GM19025 (cell line): ENCODE results near the gene ZAP70.

ENCODE experiments used
- ATAC-seq: cut with Tn5 transposase; IDR thresholded peaks from one replicate; pipeline ENCODE4 v1.9.1; 2021; ENCODE audit warnings: mild to moderate bottlenecking, low read depth, moderate library complexity; ENCODE audit not compliant: unreplicated experiment

ZAP70 gene

GRCh38 chr2:97774425-97774824 lies 61.0 kb downstream of the ZAP70 start:
- ATAC-seq: no peak

DNA sequence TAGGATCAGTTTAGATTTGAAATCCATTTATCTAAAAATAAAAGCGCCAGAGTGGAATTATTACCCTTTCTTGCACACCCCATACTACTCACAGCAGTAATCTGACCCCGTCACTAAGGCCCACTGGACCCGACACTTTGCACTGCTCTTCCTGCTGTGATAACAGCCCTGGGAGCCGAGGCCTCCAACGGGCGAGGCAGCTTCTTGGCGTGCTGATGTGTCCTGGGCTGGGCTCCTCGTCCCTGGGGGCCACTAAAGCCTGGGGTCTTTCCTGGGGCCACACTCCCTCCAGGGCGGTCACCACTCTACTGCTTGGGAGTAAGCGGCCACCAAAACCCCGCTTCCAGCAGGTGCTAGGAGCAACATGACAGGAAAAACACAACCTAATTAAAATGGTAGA lies 61.7 kb downstream of the ZAP70 start:
- no peak for ATAC-seq

GRCh38 chr2:97779141-97779540 lies 65.8 kb downstream of the ZAP70 start:
- no peak for ATAC-seq

DNA sequence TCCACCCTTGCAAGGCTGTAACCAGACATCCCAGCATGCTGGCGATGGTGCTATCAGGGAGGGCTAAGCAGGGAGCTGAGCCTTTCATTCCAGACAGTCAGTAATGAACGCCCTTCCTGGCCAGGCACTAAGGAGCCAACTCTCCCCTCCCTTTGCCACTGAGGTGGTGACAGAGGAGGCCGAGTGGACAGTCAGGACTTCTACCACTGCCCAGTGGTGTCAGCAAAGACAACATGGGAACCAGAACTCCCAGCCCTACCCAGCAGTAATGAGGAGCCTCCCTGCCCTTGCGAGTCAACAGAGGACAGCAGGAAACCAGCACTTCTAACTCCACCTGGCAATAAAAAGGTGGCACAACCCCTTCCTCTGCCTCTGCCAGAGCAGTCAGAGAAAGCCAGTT lies 68.6 kb downstream of the ZAP70 start:
- no peak for ATAC-seq

DNA sequence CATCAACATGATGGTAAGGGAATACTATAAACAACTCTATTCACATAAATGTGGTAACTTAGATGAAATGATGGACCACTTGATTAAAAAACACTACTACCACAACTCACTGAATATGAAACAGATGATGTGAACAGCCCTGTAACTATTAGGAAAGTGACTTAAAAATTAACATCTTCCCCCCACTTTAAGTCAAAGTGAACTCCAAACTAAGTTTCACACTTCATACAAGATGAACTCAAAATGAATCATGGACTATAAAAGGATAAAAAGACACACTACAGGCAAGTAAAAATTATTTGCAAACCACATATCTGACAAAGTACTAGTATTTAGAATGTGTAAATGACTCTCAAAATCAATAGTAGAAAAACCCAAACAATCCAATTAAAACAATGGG lies 71.6 kb downstream of the ZAP70 start:
- no peak for ATAC-seq

GRCh38 chr2:97785818-97786217 lies 72.4 kb downstream of the ZAP70 start:
- ATAC-seq: no peak

- no peak for ATAC-seq
Measured at GRCh38 chr2:97788986-97789644, 75.7 kb downstream of the ZAP70 start.
